HFF-Myc (cell line): ENCODE data around the gene NDUFV1.

Experiments used
- DNase-seq: peaks from one replicate; pipeline ENCODE4 v3.0.0-alpha.2; 2011; ENCODE audit warnings: low read depth; ENCODE audit errors: extremely low read depth
- H3K4me3 ChIP-seq: replicated peaks from 2 replicates; pipeline ENCODE4 v1.5.1; 2011; ENCODE audit warnings: low read depth, mild to moderate bottlenecking, control low read depth, low read length
- CTCF ChIP-seq: IDR thresholded peaks from 2 replicates; pipeline ENCODE4 v1.5.1; 2012; ENCODE audit warnings: mild to moderate bottlenecking, low read depth, low read length, control low read depth; ENCODE audit errors: missing control alignments

Gene NDUFV1

GRCh38 chr11:67631411-67631810, 24.7 kb downstream of the NDUFV1 start:
- H3K4me3 ChIP-seq: no peak overlapping the region
- no peak for TF ChIP-seq CTCF
- DNase-seq: no peak

GRCh38 chr11:67631853-67632174, 25.1 kb downstream of the NDUFV1 start:
- no peak for TF ChIP-seq CTCF
- no peak overlapping the region for H3K4me3 ChIP-seq
- no peak for DNase-seq

- no peak for DNase-seq
- TF ChIP-seq CTCF: no peak
- no peak overlapping the region for H3K4me3 ChIP-seq
Observed at GRCh38 chr11:67632175-67632981, 25.6 kb downstream of the NDUFV1 start.

- no peak overlapping the region for H3K4me3 ChIP-seq
- no peak for DNase-seq
- TF ChIP-seq CTCF: no peak
Observed at GRCh38 chr11:67632982-67633755, 26.4 kb downstream of the NDUFV1 start.

- DNase-seq: no peak
- TF ChIP-seq CTCF: no peak
Observed at GRCh38 chr11:67633758-67634365, 27.1 kb downstream of the NDUFV1 start.

GRCh38 chr11:67634366-67635230, 27.9 kb downstream of the NDUFV1 start:
- DNase-seq: no peak
- TF ChIP-seq CTCF: no peak
- no peak overlapping the region for H3K4me3 ChIP-seq

More at GRCh38 chr11:67633758-67634365, 27.1 kb downstream of the NDUFV1 start:
- H3K4me3 ChIP-seq: no peak overlapping the region
